GM13977 (cell line): ENCODE results near the gene TFAP2A.

Experiments
- DNase-seq: peaks from one replicate; pipeline ENCODE4 v3.0.0; 2012; ENCODE audit warnings: low spot score
- CTCF ChIP-seq: IDR thresholded peaks from 2 replicates; pipeline ENCODE4 v1.5.1; 2012; ENCODE audit warnings: mild to moderate bottlenecking, control low read depth; ENCODE audit not compliant: insufficient read depth; ENCODE audit errors: extremely low read depth, missing control alignments
- in situ Hi-C: fragments of 300-500 bp; cut with MboI; formaldehyde crosslinking; loops from one replicate; pipeline ENCODE4 v1.12.0; 2022; ENCODE audit warnings: low sequenced_read_pairs, low pct_unique_long_range_greater_than_20kb, mixed read lengths, inconsistent platforms; ENCODE audit not compliant: unreplicated experiment

Gene TFAP2A

DNA sequence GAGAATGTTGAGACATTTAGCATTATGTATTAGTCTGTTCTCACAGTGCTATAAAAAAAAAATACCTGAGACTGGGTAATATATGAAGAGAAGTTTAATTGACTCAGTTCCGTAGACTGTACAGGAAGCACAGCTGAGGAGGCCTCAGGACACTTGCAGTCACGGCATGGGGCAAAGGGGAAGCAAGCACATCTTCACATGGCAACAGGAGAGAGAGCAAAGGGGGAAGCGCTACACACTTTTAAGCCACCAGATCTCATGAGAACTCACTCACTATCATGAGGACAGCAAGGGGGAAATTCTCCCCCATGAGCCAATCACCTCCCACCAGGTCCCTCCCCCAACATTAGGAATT lies 26.8 kb upstream of the TFAP2A start:
- DNase-seq = no peak
- in situ Hi-C loops = loop anchor here (25.0 kb wide), 1 partner anchor 1454 kb away; no protein-coding TSS in a partner anchor
- TF ChIP-seq CTCF = no peak

- no peak for DNase-seq
- in situ Hi-C loops = loop anchor here (25.0 kb wide), 1 partner anchor 1454 kb away; no protein-coding TSS in a partner anchor
These were observed 26.3 kb upstream of the TFAP2A start for GRCh38 chr6:10441004-10441654.

GRCh38 chr6:10437891-10438290 lies 23.0 kb upstream of the TFAP2A start:
- in situ Hi-C loops = loop anchor here (25.0 kb wide), 1 partner anchor 1451 kb away; no protein-coding TSS in a partner anchor
- no peak for DNase-seq
- no peak for TF ChIP-seq CTCF

More at GRCh38 chr6:10441004-10441654, 26.3 kb upstream of the TFAP2A start:
- no peak for TF ChIP-seq CTCF

DNA sequence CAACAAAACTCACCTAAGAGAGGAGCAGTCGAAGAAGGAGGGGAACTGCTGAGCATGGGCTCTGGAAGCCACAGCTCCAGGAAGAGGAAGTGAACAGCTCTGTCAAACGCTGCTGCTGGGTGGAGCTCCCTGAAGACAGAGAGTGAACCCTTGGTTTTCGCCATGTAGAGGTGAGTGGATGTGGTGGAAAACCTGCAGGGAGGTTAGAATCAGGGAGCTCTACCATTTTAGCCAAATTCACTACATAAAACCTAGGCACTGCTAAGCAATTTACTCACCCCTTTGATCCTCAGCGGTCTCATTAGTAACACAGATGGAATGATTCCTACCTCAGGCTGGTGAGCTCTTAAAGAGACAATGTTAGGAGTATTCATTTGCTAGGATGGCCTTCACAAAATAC lies 19.4 kb upstream of the TFAP2A start:
- no peak for DNase-seq
- in situ Hi-C loops = loop anchor here (25.0 kb wide), 1 partner anchor 1447 kb away; no protein-coding TSS in a partner anchor
- TF ChIP-seq CTCF = no peak

GRCh38 chr6:10433322-10433721 lies 18.4 kb upstream of the TFAP2A start:
- in situ Hi-C loops = loop anchor here (25.0 kb wide), 1 partner anchor 1446 kb away; no protein-coding TSS in a partner anchor

More at GRCh38 chr6:10433322-10433721, 18.4 kb upstream of the TFAP2A start:
- DNase-seq = no peak
- no peak for TF ChIP-seq CTCF
